B cell (primary cell): ENCODE data around the gene NDST1. TPM values are rescaled to one million over a fixed set of nuclear protein-coding genes. Genes with fewer than 3 reads are reported as not detected.

Experiments
- ATAC-seq: fragments of 200-7000 bp; cut with Tn5 transposase; one replicate; pipeline ENCODE4 v1.10.0; 2021; ENCODE audit warnings: low read depth, mild to moderate bottlenecking, moderate number of reproducible peaks, moderate library complexity
- CTCF ChIA-PET: fragments of 350-600 bp; sonication (Branson Sonifier 250); formaldehyde crosslinking; loops from one replicate; lab custom pipeline; 2021; ENCODE audit warnings: antibody characterized with exemption, inconsistent platforms; lab: Charles Lee
- POLR2A ChIA-PET: fragments of 350-600 bp; sonication (Branson Sonifier 250); formaldehyde crosslinking; loops from one replicate; lab custom pipeline; 2021; ENCODE audit warnings: antibody characterized with exemption; lab: Charles Lee
- DNase-seq: peaks from one replicate; pipeline ENCODE4 v3.0.0; 2013
- H2AFZ ChIP-seq: 2 replicates; pipeline ENCODE4 v1.6.1; 2012; ENCODE audit warnings: mild to moderate bottlenecking, low read depth, low read length; ENCODE audit not compliant: insufficient read depth, poor library complexity, severe bottlenecking
- H3K27ac ChIP-seq, 2 donors: 1 replicate in 1 of 2; 2 replicates in 1 of 2; pipeline ENCODE4 v1.5.1; 2012 to 2013; ENCODE audit warnings: low read length in 2 of 2, mild to moderate bottlenecking in 2 of 2, moderate library complexity in 1 of 2
- H3K27me3 ChIP-seq, 4 experiments: fragments of 200-600 bp in 1 of 4; sonication (generic) in 1 of 4; replicated peaks in 1 of 4; 1 replicate in 2 of 4; 2 replicates in 2 of 4; pipeline versions ENCODE4 v1.6.1 to v1.7.0; 2013 to 2016; ENCODE audit warnings: low read length in 3 of 4, mild to moderate bottlenecking in 2 of 4, mixed read lengths in 1 of 4, moderate library complexity in 1 of 4; ENCODE audit not compliant: insufficient read depth in 4 of 4, control insufficient read depth in 3 of 4; ENCODE audit errors: control extremely low read depth in 1 of 4
- H3K36me3 ChIP-seq, 2 experiments: replicated peaks in 1 of 2; 1 replicate in 1 of 2; 2 replicates in 1 of 2; pipeline versions ENCODE4 v1.6.1 to v1.7.1; 2013; ENCODE audit warnings: low read length in 1 of 2; ENCODE audit not compliant: insufficient read depth in 2 of 2, control insufficient read depth in 1 of 2; ENCODE audit errors: control extremely low read depth in 1 of 2, extremely low read depth in 1 of 2
- H3K4me1 ChIP-seq, 2 donors: fragments of 200-600 bp in 1 of 2; sonication (generic) in 1 of 2; 1 replicate in 1 of 2; 2 replicates in 1 of 2; pipeline versions ENCODE4 v1.5.1 to v1.6.1; 2013 to 2017; ENCODE audit warnings: low read length in 2 of 2; ENCODE audit not compliant: control insufficient read depth in 2 of 2, insufficient read depth in 2 of 2
- H3K4me2 ChIP-seq: replicated peaks from 2 replicates; pipeline ENCODE3; 2012; ENCODE audit warnings: mild to moderate bottlenecking, low read depth, low read length; ENCODE audit not compliant: poor library complexity, severe bottlenecking
- H3K4me3 ChIP-seq, 5 experiments: fragments of 200-600 bp in 1 of 5; sonication (generic) in 1 of 5; 1 replicate in 3 of 5; 2 replicates in 2 of 5; pipeline versions ENCODE4 v1.5.1 to v1.7.0; 2011 to 2016; ENCODE audit warnings: low read length in 4 of 5, mild to moderate bottlenecking in 4 of 5, low read depth in 2 of 5, control low read depth in 1 of 5, moderate library complexity in 1 of 5; ENCODE audit not compliant: insufficient read depth in 1 of 5; ENCODE audit errors: control extremely low read depth in 1 of 5, extremely low read depth in 1 of 5
- H3K79me2 ChIP-seq: fragments of 200-600 bp; sonication (generic); one replicate; pipeline ENCODE4 v1.6.0; 2016; ENCODE audit warnings: low read length; ENCODE audit not compliant: control insufficient read depth, insufficient read depth
- H3K9ac ChIP-seq: fragments of 200-600 bp; sonication (generic); 2 replicates; pipeline ENCODE4 v1.6.1; 2017; ENCODE audit warnings: mild to moderate bottlenecking, low read length, moderate library complexity
- H3K9me3 ChIP-seq, 3 donors: one replicate each; pipeline versions ENCODE4 v1.6.1 to v1.7.1; 2013; ENCODE audit warnings: low read length in 2 of 3; ENCODE audit not compliant: control insufficient read depth in 2 of 3, insufficient read depth in 1 of 3; ENCODE audit errors: control extremely low read depth in 1 of 3
- H4K20me1 ChIP-seq: 2 replicates; pipeline ENCODE4 v1.6.0; 2012; ENCODE audit warnings: mild to moderate bottlenecking, low read length; ENCODE audit not compliant: insufficient read depth, control insufficient read depth, poor library complexity, severe bottlenecking
- H3K27ac Mint-ChIP-seq: one replicate; pipeline ENCODE4 v1.8.0; 2021; ENCODE audit warnings: mixed read lengths
- H3K27me3 Mint-ChIP-seq: one replicate; pipeline ENCODE4 v1.8.0; 2021; ENCODE audit warnings: mixed read lengths
- H3K4me1 Mint-ChIP-seq: one replicate; pipeline ENCODE4 v1.8.0; 2021; ENCODE audit warnings: mixed read lengths
- H3K4me3 Mint-ChIP-seq: one replicate; pipeline ENCODE4 v1.8.0; 2021; ENCODE audit warnings: mixed read lengths
- H3K9me3 Mint-ChIP-seq: one replicate; pipeline ENCODE4 v1.8.0; 2022; ENCODE audit warnings: mixed read lengths; ENCODE audit not compliant: insufficient read depth
- EZH2 ChIP-seq: IDR thresholded peaks from 2 replicates; pipeline ENCODE4 v1.6.1; 2012; ENCODE audit warnings: borderline replicate concordance, low read depth, mild to moderate bottlenecking, moderate library complexity, low read length; ENCODE audit not compliant: insufficient read depth, poor library complexity, severe bottlenecking
- WGBS: methylation state at CpG from one replicate; pipeline ENCODE4 v1.1.5; 2013; ENCODE audit warnings: missing lambda C conversion rate; ENCODE audit not compliant: insufficient coverage; 5-methylcytosine and 5-hydroxymethylcytosine counted together
- intact Hi-C: fragments of 100-400 bp; cut with micrococcal nuclease; formaldehyde crosslinking; loops from one replicate; pipeline ENCODE4 v1.10.0; 2022
- polyA plus RNA-seq: library from polyadenylated mRNA; depleted of rRNA; stranded (reverse); fragments of >200 nt; gene quantifications from 2 replicates; pipeline ENCODE4 v1.2.3, GENCODE V29; 2012
- total RNA-seq, 2 donors: library from RNA; stranded (reverse); fragments of 120-200 nt in 1 of 2; gene quantifications; 1 replicate in 1 of 2; 2 replicates in 1 of 2; pipeline versions ENCODE4 v1.2.3 to v1.2.4, GENCODE V29; 2013 to 2022
- TF ChIP-seq, protein P1 (sequence below): fragments of 200-600 bp; IDR thresholded peaks from one replicate; pipeline ENCODE4 v1.8.0; 2022; ENCODE audit warnings: antibody characterized with exemption, mild to moderate bottlenecking

Gene NDST1
- total and polyA plus RNA-seq, 2 donors (not counting 1 experiment from before 2014, with no cell fraction given), result 4.3 to 7.0 TPM

DNA sequence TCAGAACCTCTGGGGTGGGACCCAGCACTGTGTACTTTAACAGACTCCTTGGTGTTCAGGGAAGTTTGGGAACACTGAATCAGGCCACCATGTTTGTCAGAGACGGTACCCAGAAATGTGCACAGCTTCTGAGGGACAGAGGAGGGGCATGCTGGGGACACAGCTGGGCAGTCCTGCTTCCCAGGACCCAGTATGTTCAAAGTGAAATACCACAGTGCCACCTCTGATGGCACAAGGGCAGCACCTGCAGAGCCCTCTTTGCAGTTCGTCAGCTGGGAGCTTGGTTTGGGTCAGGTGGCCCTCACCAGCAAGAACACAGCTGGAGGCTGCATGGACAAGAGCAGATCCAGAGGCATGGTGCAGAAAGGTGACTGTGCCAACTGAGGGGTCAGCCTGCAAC, 51.2 kb downstream of the NDST1 start:
- H3K9ac ChIP-seq, result no peak overlapping the region
- peaks cover 5% of the 10 kb centered on the region for H3K4me1 Mint-ChIP-seq
- no peaks in the 10 kb centered on the region for H3K79me2 ChIP-seq
- H3K27me3 ChIP-seq, result no peaks in the 10 kb centered on the region
- H3K27ac Mint-ChIP-seq, result no peak overlapping the region
- H3K9me3 ChIP-seq, result no peaks in the 10 kb centered on the region
- ChIA-PET POLR2A (no interaction called here), CTCF (interaction anchor here (1.1 to 6.2 kb wide), 22 partner anchors 8 to 293 kb away, joined by 3 to 110 read pairs (median 6); partner anchors contain the start of genes IRGM and RBM22)
- H3K27ac ChIP-seq, result no peak overlapping the region
- no peaks in the 10 kb centered on the region for H3K27me3 Mint-ChIP-seq
- no peak overlapping the region for H2AFZ ChIP-seq
- TF ChIP-seq, protein P1, sequence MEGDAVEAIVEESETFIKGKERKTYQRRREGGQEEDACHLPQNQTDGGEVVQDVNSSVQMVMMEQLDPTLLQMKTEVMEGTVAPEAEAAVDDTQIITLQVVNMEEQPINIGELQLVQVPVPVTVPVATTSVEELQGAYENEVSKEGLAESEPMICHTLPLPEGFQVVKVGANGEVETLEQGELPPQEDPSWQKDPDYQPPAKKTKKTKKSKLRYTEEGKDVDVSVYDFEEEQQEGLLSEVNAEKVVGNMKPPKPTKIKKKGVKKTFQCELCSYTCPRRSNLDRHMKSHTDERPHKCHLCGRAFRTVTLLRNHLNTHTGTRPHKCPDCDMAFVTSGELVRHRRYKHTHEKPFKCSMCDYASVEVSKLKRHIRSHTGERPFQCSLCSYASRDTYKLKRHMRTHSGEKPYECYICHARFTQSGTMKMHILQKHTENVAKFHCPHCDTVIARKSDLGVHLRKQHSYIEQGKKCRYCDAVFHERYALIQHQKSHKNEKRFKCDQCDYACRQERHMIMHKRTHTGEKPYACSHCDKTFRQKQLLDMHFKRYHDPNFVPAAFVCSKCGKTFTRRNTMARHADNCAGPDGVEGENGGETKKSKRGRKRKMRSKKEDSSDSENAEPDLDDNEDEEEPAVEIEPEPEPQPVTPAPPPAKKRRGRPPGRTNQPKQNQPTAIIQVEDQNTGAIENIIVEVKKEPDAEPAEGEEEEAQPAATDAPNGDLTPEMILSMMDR, result no peak
- no peak for TF ChIP-seq EZH2
- no peak for ATAC-seq
- H3K4me1 ChIP-seq, result peaks cover 5 to 6% of the 10 kb centered on the region in 2 donors
- 84% methylated on average over 2 of the region's 2 CpGs for WGBS
- H4K20me1 ChIP-seq, result no peaks in the 10 kb centered on the region
- intact Hi-C loops, result no loop called here
- no peak overlapping the region for H3K4me3 ChIP-seq
- H3K36me3 ChIP-seq, result no peaks in the 10 kb centered on the region
- no peak for DNase-seq
- H3K9me3 Mint-ChIP-seq, result no peaks in the 10 kb centered on the region
- no peak overlapping the region for H3K4me2 ChIP-seq
- no peak overlapping the region for H3K4me3 Mint-ChIP-seq

DNA sequence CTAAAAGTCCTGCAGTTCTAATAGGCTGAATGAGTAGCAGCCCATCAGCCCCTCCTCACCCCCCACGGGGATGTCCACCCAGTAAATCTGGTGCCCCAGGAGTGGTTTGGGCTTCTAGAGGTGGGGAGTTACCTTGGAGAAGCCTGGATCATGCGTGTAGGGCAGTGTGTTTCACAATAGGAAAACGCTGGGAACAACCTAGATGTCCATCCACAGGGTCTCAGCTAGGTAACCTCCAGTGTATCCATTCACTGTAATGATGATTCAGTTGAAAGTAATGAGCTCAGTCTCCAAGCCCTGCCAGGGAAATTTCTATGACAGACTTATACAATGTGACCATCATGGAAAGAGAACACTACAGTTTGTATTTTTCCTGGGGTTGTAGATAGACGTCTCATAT, 51.8 kb downstream of the NDST1 start:
- Histone ChIP-seq H3K4me3 (no peak overlapping the region), H3K79me2 (no peaks in the 10 kb centered on the region), H3K4me2 (no peak overlapping the region), H3K4me1 (peaks cover 5 to 6% of the 10 kb centered on the region in 2 donors), H4K20me1 (no peaks in the 10 kb centered on the region), H3K9ac (no peak overlapping the region), H3K27ac (no peak overlapping the region), H3K9me3 (no peaks in the 10 kb centered on the region), H2AFZ (no peak overlapping the region), H3K36me3 (no peaks in the 10 kb centered on the region), H3K27me3 (no peaks in the 10 kb centered on the region)
- H3K27me3 Mint-ChIP-seq, result no peaks in the 10 kb centered on the region
- ChIA-PET POLR2A (no interaction called here), CTCF (interaction anchor here (0.9 to 6.2 kb wide), 33 partner anchors 9 to 756 kb away, joined by 3 to 110 read pairs (median 5); partner anchors contain the start of genes IRGM, MYOZ3 and RBM22)
- no peak overlapping the region for H3K27ac Mint-ChIP-seq
- TF ChIP-seq, protein P1, result no peak
- no peaks in the 10 kb centered on the region for H3K9me3 Mint-ChIP-seq
- ATAC-seq, result no peak
- intact Hi-C loops, result loop anchor here (2.0 to 10.0 kb wide), 2 partner anchors 205 to 941 kb away; partner anchors contain the start of gene TCOF1
- H3K4me3 Mint-ChIP-seq, result no peak overlapping the region
- H3K4me1 Mint-ChIP-seq, result peaks cover 5% of the 10 kb centered on the region
- no peak for DNase-seq
- WGBS, result 80% methylated on average over 1 of the region's 4 CpGs
